ENCODE data around the gene PTPRF. TPM values are rescaled to one million over a fixed set of nuclear protein-coding genes. Genes with fewer than 3 reads are reported as not detected.

PTPRF gene
- polyA plus RNA-seq, 3 donors: not detected

- H3K9ac ChIP-seq (ENCODE audit: insufficient read depth, low read length, poor library complexity, severe bottlenecking): no peak overlapping the region
- H3K79me2 ChIP-seq (ENCODE audit: insufficient read depth, low read length): no peaks in the 10 kb centered on the region
- H2AFZ ChIP-seq (ENCODE audit: insufficient read depth, low read depth, low read length, poor library complexity, severe bottlenecking): no peak overlapping the region
- Mint-ChIP-seq H3K4me1 (no peaks in the 10 kb centered on the region), H3K36me3 (no peaks in the 10 kb centered on the region), H3K9me3 (no peaks in the 10 kb centered on the region), H3K27ac (no peak overlapping the region), H3K27me3 (ENCODE audit: low read depth in 3 of 3) (peaks cover 0 to 3% (median 0%) of the 10 kb centered on the region in 3 donors), H3K4me3 (no peak overlapping the region)
- H3K27me3 ChIP-seq (ENCODE audit: control insufficient read depth in 2 of 2, insufficient read depth in 2 of 2, low read length in 2 of 2): no peaks in the 10 kb centered on the region
- no peaks in the 10 kb centered on the region for H3K9me3 ChIP-seq (replicated peaks in 1 of 2; ENCODE audit: control insufficient read depth in 1 of 2, insufficient read depth in 1 of 2, low read length in 2 of 2)
- no peak overlapping the region for H3K4me2 ChIP-seq (replicated peaks; ENCODE audit: extremely low read depth, low read length, poor library complexity, severe bottlenecking)
- TF ChIP-seq CTCF (IDR thresholded peaks at IDR 0.05): no peak
- H3K36me3 ChIP-seq (replicated peaks in 1 of 2; ENCODE audit: control insufficient read depth in 1 of 2, insufficient read depth in 2 of 2, low read length in 2 of 2): no peaks in the 10 kb centered on the region
- 85% methylated on average over 8 of the region's 8 CpGs for WGBS (ENCODE audit: insufficient coverage)
- no peaks in the 10 kb centered on the region for H4K20me1 ChIP-seq (ENCODE audit: insufficient read depth, low read length)
- DNase-seq: no peak
- no peak overlapping the region for H3K4me3 ChIP-seq (replicated peaks in 1 of 3; ENCODE audit: low read depth in 2 of 3, low read length in 3 of 3)
- H3K27ac ChIP-seq (ENCODE audit: low read depth in 1 of 2, low read length in 2 of 2): no peak overlapping the region
- intact Hi-C loops (cut with micrococcal nuclease): no loop called here
- no peaks in the 10 kb centered on the region for H3K4me1 ChIP-seq (ENCODE audit: control insufficient read depth in 1 of 2, insufficient read depth in 2 of 2, low read length in 2 of 2)
Observed at GRCh38 chr1:43596579-43596978, 65.9 kb downstream of the PTPRF start.

GRCh38 chr1:43597028-43597427 is 66.3 kb downstream of the PTPRF start:
- H3K9me3 Mint-ChIP-seq: no peaks in the 10 kb centered on the region
- H3K36me3 Mint-ChIP-seq: no peaks in the 10 kb centered on the region
- TF ChIP-seq CTCF (IDR thresholded peaks at IDR 0.05): no peak
- DNase-seq: no peak
- 84% methylated on average over 4 of the region's 5 CpGs for WGBS (ENCODE audit: insufficient coverage)
- H3K4me1 ChIP-seq (ENCODE audit: control insufficient read depth in 1 of 2, insufficient read depth in 2 of 2, low read length in 2 of 2): no peaks in the 10 kb centered on the region
- H3K4me3 ChIP-seq (replicated peaks in 1 of 3; ENCODE audit: low read depth in 2 of 3, low read length in 3 of 3): no peak overlapping the region
- no peaks in the 10 kb centered on the region for H3K36me3 ChIP-seq (replicated peaks in 1 of 2; ENCODE audit: control insufficient read depth in 1 of 2, insufficient read depth in 2 of 2, low read length in 2 of 2)
- H3K79me2 ChIP-seq (ENCODE audit: insufficient read depth, low read length): no peaks in the 10 kb centered on the region
- H3K4me1 Mint-ChIP-seq: no peaks in the 10 kb centered on the region
- intact Hi-C loops (cut with micrococcal nuclease): no loop called here
- no peak overlapping the region for H3K27ac ChIP-seq (ENCODE audit: low read depth in 1 of 2, low read length in 2 of 2)
- H3K4me3 Mint-ChIP-seq: no peak overlapping the region
- no peaks in the 10 kb centered on the region for H4K20me1 ChIP-seq (ENCODE audit: insufficient read depth, low read length)
- H3K27me3 ChIP-seq (ENCODE audit: control insufficient read depth in 2 of 2, insufficient read depth in 2 of 2, low read length in 2 of 2): no peaks in the 10 kb centered on the region
- H3K4me2 ChIP-seq (replicated peaks; ENCODE audit: extremely low read depth, low read length, poor library complexity, severe bottlenecking): no peak overlapping the region
- no peak overlapping the region for H3K9ac ChIP-seq (ENCODE audit: insufficient read depth, low read length, poor library complexity, severe bottlenecking)
- H3K9me3 ChIP-seq (replicated peaks in 1 of 2; ENCODE audit: control insufficient read depth in 1 of 2, insufficient read depth in 1 of 2, low read length in 2 of 2): no peaks in the 10 kb centered on the region
- H3K27me3 Mint-ChIP-seq (ENCODE audit: low read depth in 3 of 3): peaks cover 0 to 3% (median 0%) of the 10 kb centered on the region in 3 donors
- H2AFZ ChIP-seq (ENCODE audit: insufficient read depth, low read depth, low read length, poor library complexity, severe bottlenecking): no peak overlapping the region
- no peak overlapping the region for H3K27ac Mint-ChIP-seq
